Heart left ventricle (tissue), 16 donors: Measurements from ENCODE around the gene CDK5RAP2. TPM values are rescaled to one million over a fixed set of nuclear protein-coding genes. Genes with fewer than 3 reads are reported as not detected.

Source experiments
- ATAC-seq, 4 donors: fragments of 200-7000 bp; cut with Tn5 transposase; one replicate each; pipeline ENCODE4 v1.9.1; 2020 to 2022; ENCODE audit warnings: moderate library complexity in 4 of 4, mild to moderate bottlenecking in 3 of 4, moderate number of reproducible peaks in 1 of 4
- DNase-seq, 5 donors: peaks; one replicate each; pipeline ENCODE4 v3.0.0-alpha.2; 2020
- H3K27ac ChIP-seq, 12 donors: fragments of 200-600 bp; sonication (generic) in 4 of 12; one replicate each; pipeline versions ENCODE4 v1.5.0 to v1.8.0; 2016 to 2022; ENCODE audit warnings: mild to moderate bottlenecking in 2 of 12
- H3K27me3 ChIP-seq, 9 donors: fragments of 200-600 bp; sonication (generic) in 2 of 9; one replicate each; pipeline versions ENCODE4 v1.5.1 to v1.8.0; 2016 to 2022; ENCODE audit warnings: mild to moderate bottlenecking in 3 of 9
- H3K36me3 ChIP-seq, 9 donors: fragments of 200-600 bp; sonication (generic) in 2 of 9; one replicate each; pipeline versions ENCODE4 v1.5.0 to v1.8.0; 2018 to 2022; ENCODE audit warnings: mild to moderate bottlenecking in 2 of 9
- H3K4me1 ChIP-seq, 12 donors: fragments of 200-600 bp; sonication (generic) in 4 of 12; one replicate each; pipeline versions ENCODE4 v1.5.0 to v1.8.0; 2016 to 2022; ENCODE audit warnings: mild to moderate bottlenecking in 3 of 12
- H3K4me3 ChIP-seq, 12 donors: fragments of 200-600 bp; sonication (generic) in 4 of 12; one replicate each; pipeline versions ENCODE4 v1.5.0 to v1.8.0; 2017 to 2022; ENCODE audit warnings: mild to moderate bottlenecking in 9 of 12, moderate library complexity in 4 of 12
- H3K9me3 ChIP-seq, 12 donors: fragments of 200-600 bp; sonication (generic) in 4 of 12; one replicate each; pipeline versions ENCODE4 v1.5.0 to v1.8.0; 2016 to 2022; ENCODE audit warnings: mild to moderate bottlenecking in 1 of 12
- POLR2A ChIP-seq, 2 donors: fragments of 450-650 bp; IDR thresholded peaks; one replicate each; pipeline ENCODE4 v1.6.1; 2017; ENCODE audit warnings: antibody characterized with exemption in 2 of 2, mild to moderate bottlenecking in 2 of 2, moderate library complexity in 2 of 2
- WGBS, 4 donors: extraction: QIAGEN DNeasy Blood & Tissue Kit in 2 of 4; methylation state at CpG; one replicate each; pipeline versions ENCODE4 v1.1.5 to v1.1.7; 2013 to 2018; 5-methylcytosine and 5-hydroxymethylcytosine counted together
- intact Hi-C, 10 donors: fragments of 100-400 bp; cut with DNase I; formaldehyde crosslinking; loops; one replicate each; pipeline versions ENCODE4 v1.11.1 to v1.14.2; 2022
- polyA plus RNA-seq, 2 donors: library from polyadenylated mRNA; stranded (reverse); fragments of 200-250 nt; gene quantifications; one replicate each; pipeline ENCODE4 v1.2.3, GENCODE V29; 2013
- total RNA-seq, 9 donors: library from RNA; depleted of rRNA in 2 of 9; stranded (reverse); fragments of >200 nt in 2 of 9; fragmentation: NEBNext Ultra II Directional in 3 of 9; extraction: Animal tissue kit (Norgen Biotek cat#: 25700) in 3 of 9; gene quantifications; one replicate each; pipeline versions ENCODE4 v1.1.0 to v1.2.4, GENCODE V29; 2016 to 2023
- TF ChIP-seq, protein P1 (sequence below), 12 donors: fragments of 200-600 bp; sonication (generic) in 4 of 12; IDR thresholded peaks; one replicate each; pipeline versions ENCODE4 v1.5.0 to v1.8.0; 2018 to 2022; ENCODE audit warnings: antibody characterized with exemption in 12 of 12, mild to moderate bottlenecking in 5 of 12
- donor health status: ischemic (EF 13 %, LVEDD 7.1; RV severe dilation, severe dysfunction).
- donor health status: healthy with polysubstance abuse.
- donor health status: DM: no; HTN: yes; CAD: no.
- donor health status: DM: no; HTN: no; CAD: no.
- donor health status: ischemic (EF 25% LVEDD 6.9; RV normal size, moderate dysfunction).
- donor health status: ischemic (EF 25% LVEDD 5.7; RV mildly dilated, moderate dysfunction).
- donor health status: healthy.
- donor health status: DM: yes; HTN: yes; CAD: no.
- donor health status: ischemic (EF 35%, LVEDD 5.7; RV mildly dilated, moderate dysfunction).
- donor health status: nonischemic (EF 11% LVEDD 7.7; RV severe dilation, severe dysfunction).
- donor health status: DM: yes; HTN: yes; CAD: no.
- donor health status: PGD.
- donor health status: ischemic (EF 29% LVEDD 5.4; RV normal size, mild dysfunction).
- donor health status: nonischemic (EF 23%, LVEDD 6.1; RV moderate dilation, normal function).

Gene CDK5RAP2
- total and polyA plus RNA-seq, 11 donors = 26.1 to 114 (median 53.1) TPM

GRCh38 chr9:120395376-120395775 is 184.6 kb downstream of the CDK5RAP2 start:
- Histone ChIP-seq H3K4me1 (no peaks in the 10 kb centered on the region), H3K27me3 (no peaks in the 10 kb centered on the region), H3K4me3 (no peak overlapping the region), H3K27ac (no peak overlapping the region), H3K36me3 (peaks cover 0 to 100% (median 94%) of the 10 kb centered on the region in 9 donors), H3K9me3 (no peaks in the 10 kb centered on the region)
- WGBS, 4 donors = 90 to 97% (median 95%) methylated on average over 7 of the region's 7 CpGs
- no peak for TF ChIP-seq POLR2A (IDR thresholded peaks at IDR 0.05)
- TF ChIP-seq, protein P1, sequence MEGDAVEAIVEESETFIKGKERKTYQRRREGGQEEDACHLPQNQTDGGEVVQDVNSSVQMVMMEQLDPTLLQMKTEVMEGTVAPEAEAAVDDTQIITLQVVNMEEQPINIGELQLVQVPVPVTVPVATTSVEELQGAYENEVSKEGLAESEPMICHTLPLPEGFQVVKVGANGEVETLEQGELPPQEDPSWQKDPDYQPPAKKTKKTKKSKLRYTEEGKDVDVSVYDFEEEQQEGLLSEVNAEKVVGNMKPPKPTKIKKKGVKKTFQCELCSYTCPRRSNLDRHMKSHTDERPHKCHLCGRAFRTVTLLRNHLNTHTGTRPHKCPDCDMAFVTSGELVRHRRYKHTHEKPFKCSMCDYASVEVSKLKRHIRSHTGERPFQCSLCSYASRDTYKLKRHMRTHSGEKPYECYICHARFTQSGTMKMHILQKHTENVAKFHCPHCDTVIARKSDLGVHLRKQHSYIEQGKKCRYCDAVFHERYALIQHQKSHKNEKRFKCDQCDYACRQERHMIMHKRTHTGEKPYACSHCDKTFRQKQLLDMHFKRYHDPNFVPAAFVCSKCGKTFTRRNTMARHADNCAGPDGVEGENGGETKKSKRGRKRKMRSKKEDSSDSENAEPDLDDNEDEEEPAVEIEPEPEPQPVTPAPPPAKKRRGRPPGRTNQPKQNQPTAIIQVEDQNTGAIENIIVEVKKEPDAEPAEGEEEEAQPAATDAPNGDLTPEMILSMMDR (IDR thresholded peaks at IDR 0.05) = no peak
- ATAC-seq (no peak), DNase-seq (no peak)
- intact Hi-C loops = no loop called here

DNA sequence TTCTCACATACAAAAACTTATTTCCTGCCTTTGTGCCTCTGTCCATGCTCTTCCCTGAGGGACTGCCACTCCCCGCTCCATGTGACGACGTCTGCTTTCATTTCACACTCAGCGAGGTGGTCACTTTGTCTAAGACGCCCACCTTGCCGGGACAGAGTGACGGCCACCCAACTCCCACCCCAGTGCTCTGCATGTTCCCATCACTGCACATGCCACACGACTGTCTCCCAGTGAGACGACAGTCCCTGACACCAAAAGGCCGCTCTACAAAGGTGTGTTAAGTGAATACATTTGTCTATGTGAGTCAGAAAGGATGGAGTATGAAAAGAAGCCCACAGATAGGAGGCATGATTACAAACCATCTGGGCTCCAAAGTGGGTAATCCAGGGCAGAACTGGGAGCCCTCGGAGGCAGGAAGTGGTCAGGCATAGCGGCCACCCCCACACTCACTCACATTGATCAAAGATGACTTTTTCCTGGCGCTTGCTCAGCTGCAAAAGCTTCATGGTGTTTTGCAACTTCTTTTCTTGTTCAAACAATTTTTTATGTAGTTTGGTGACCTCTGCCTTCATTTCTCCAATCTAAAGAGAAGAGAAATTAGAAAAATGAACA is 185.8 kb downstream of the CDK5RAP2 start:
- Histone ChIP-seq H3K4me3 (no peak overlapping the region), H3K36me3 (peaks cover 0 to 99% (median 93%) of the 10 kb centered on the region in 9 donors), H3K27ac (no peak overlapping the region), H3K9me3 (no peaks in the 10 kb centered on the region), H3K27me3 (no peaks in the 10 kb centered on the region), H3K4me1 (no peaks in the 10 kb centered on the region)
- DNase-seq (no peak), ATAC-seq (no peak)
- TF ChIP-seq POLR2A (IDR thresholded peaks at IDR 0.05) = no peak
- TF ChIP-seq, protein P1 (IDR thresholded peaks at IDR 0.05) = no peak
- intact Hi-C loops = no loop called here
- 73 to 85% (median 81%) methylated on average over 13 of the region's 13 CpGs for WGBS, 4 donors

GRCh38 chr9:120393386-120394057 is 186.4 kb downstream of the CDK5RAP2 start:
- Histone ChIP-seq H3K4me3 (no peak overlapping the region), H3K4me1 (peaks cover 0 to 6% (median 1%) of the 10 kb centered on the region in 12 donors), H3K9me3 (no peaks in the 10 kb centered on the region), H3K27me3 (no peaks in the 10 kb centered on the region), H3K27ac (no peak overlapping the region), H3K36me3 (peaks cover 0 to 98% (median 87%) of the 10 kb centered on the region in 9 donors)
- no peak for ATAC-seq
- no peak for DNase-seq
- 79 to 94% (median 86%) methylated on average over 7 of the region's 7 CpGs for WGBS, 4 donors
- TF ChIP-seq POLR2A (IDR thresholded peaks at IDR 0.05) = no peak
- TF ChIP-seq, protein P1 (IDR thresholded peaks at IDR 0.05) = no peak
- intact Hi-C loops = no loop called here

DNA sequence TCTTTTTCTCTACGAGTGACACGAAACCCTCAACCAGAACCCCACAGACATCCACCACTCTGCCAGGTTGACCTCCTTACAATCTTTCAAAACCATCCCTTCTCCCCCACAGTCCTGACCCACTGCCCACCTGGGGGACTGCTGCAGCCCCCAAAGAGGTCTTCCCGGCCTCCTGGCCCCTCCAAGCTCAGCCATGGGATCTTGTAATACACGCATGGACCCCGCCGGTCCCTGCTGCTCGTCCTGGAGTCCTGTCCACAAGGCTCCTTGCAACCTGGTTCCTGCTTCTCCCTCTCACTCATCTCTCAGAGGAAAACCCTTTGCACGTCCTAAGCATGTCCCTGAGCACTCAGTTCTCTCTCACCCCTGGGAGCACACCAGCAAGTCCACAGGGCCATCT is 187.3 kb downstream of the CDK5RAP2 start:
- TF ChIP-seq, protein P1 (IDR thresholded peaks at IDR 0.05) = no peak
- ATAC-seq = no peak
- no peak overlapping the region for H3K4me3 ChIP-seq
- H3K36me3 ChIP-seq = peaks cover 0 to 94% (median 79%) of the 10 kb centered on the region in 9 donors
- peaks cover 0 to 13% (median 3%) of the 10 kb centered on the region in 12 donors for H3K4me1 ChIP-seq
- intact Hi-C loops = no loop called here
- no peaks in the 10 kb centered on the region for H3K9me3 ChIP-seq
- H3K27ac ChIP-seq = no peak overlapping the region
- 94 to 97% (median 96%) methylated on average over 8 of the region's 8 CpGs for WGBS, 4 donors
- H3K27me3 ChIP-seq = no peaks in the 10 kb centered on the region
- no peak for DNase-seq
